ENCODE results near the gene LYPLA2. TPM values are rescaled to one million over a fixed set of nuclear protein-coding genes. Genes with fewer than 3 reads are reported as not detected.

The LYPLA2 gene
- total and polyA plus RNA-seq, 2 of the 8 experiments (the other 6 are each of a cell fraction or from before 2014, with no cell fraction given) = 138 to 211 TPM

DNA sequence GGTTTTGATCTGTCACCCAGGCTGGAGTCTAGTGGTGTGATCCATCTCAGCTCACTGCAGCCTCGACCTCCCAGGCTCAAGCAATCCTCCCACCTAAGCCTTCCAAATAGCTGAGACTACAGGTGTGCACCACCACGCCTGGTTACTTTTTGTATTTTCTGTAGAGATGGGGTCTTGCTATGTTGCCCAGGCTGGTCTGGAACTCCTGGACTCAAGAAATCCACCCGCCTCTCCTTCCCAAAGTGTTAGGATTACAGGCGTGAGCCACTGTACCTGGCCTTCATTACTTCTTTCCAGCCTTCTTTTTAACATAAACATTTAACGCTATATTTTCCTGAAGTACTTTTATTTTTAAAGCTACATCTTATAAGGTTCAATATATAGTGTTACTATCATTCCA is 52.7 kb downstream of the LYPLA2 start:
- no peak overlapping the region for H2BK15ac ChIP-seq (ENCODE audit: low read length)
- ChIA-PET POLR2A (ENCODE audit: partially characterized antibody) (interaction anchor here (0.9 kb wide), 1 partner anchor 38 kb away, joined by 3 read pairs; no protein-coding TSS in a partner anchor), CTCF (ENCODE audit: partially characterized antibody) (interaction anchor here (0.6 to 2.3 kb wide), 3 partner anchors 11 to 74 kb away, joined by 4 to 11 read pairs (median 4); no protein-coding TSS in a partner anchor)
- no peak overlapping the region for H3K18ac ChIP-seq (ENCODE audit: extremely low read depth, low read length)
- H3K27me3 ChIP-seq (replicated peaks in 1 of 4; ENCODE audit: control insufficient read depth in 3 of 4, extremely low read depth in 1 of 4, insufficient read depth in 3 of 4, low read length in 3 of 4) = no peaks in the 10 kb centered on the region; a peak in 2 of 7 replicates
- no peak overlapping the region for H3K27ac ChIP-seq (ENCODE audit: low read depth, low read length)
- H4K8ac ChIP-seq (ENCODE audit: extremely low read depth, insufficient read depth, low read length) = no peak overlapping the region
- H3K4me2 ChIP-seq (ENCODE audit: insufficient read depth in 1 of 2, low read depth in 2 of 2, low read length in 2 of 2) = no peak overlapping the region
- H2BK12ac ChIP-seq (ENCODE audit: low read depth, low read length) = no peak overlapping the region
- H3K14ac ChIP-seq (ENCODE audit: insufficient read length) = no peak overlapping the region
- H2AFZ ChIP-seq (ENCODE audit: low read length) = no peak overlapping the region
- no peaks in the 10 kb centered on the region for H3K79me2 ChIP-seq (ENCODE audit: control insufficient read depth in 1 of 2, insufficient read depth in 2 of 2, low read length in 2 of 2)
- no peak overlapping the region for H2BK5ac ChIP-seq (ENCODE audit: low read depth, low read length)
- H3K79me1 ChIP-seq (ENCODE audit: low read depth, low read length) = no peaks in the 10 kb centered on the region
- H3K4me1 ChIP-seq (replicated peaks in 1 of 4; ENCODE audit: control insufficient read depth in 3 of 4, insufficient read depth in 4 of 4, low read length in 3 of 4) = no peaks in the 10 kb centered on the region
- peaks cover 0 to 2% (median 0%) of the 10 kb centered on the region in 4 experiments; a peak in 2 of 8 replicates for H3K36me3 ChIP-seq (ENCODE audit: control insufficient read depth in 2 of 4, insufficient read depth in 4 of 4, low read length in 3 of 4)
- H4K20me1 ChIP-seq (replicated peaks in 1 of 2; ENCODE audit: control insufficient read depth in 1 of 2, insufficient read depth in 2 of 2, low read length in 2 of 2) = no peaks in the 10 kb centered on the region
- DNase-seq (ENCODE audit: low read depth in 1 of 2, low spot score in 2 of 2) (no peak), FAIRE-seq (no peak)
- H2AK5ac ChIP-seq (ENCODE audit: low read depth, low read length) = no peak overlapping the region
- no peak overlapping the region for H2BK20ac ChIP-seq (ENCODE audit: low read length)
- H3K23me2 ChIP-seq (ENCODE audit: low read depth, low read length) = no peaks in the 10 kb centered on the region
- no peak overlapping the region for H3K4me3 ChIP-seq (ENCODE audit: extremely low read depth in 1 of 4, insufficient read depth in 2 of 4, low read depth in 3 of 4, low read length in 4 of 4)
- H3K9ac ChIP-seq (replicated peaks in 1 of 4; ENCODE audit: extremely low read depth in 1 of 4, low read depth in 3 of 4, low read length in 3 of 4) = no peak overlapping the region
- H2BK120ac ChIP-seq (replicated peaks; ENCODE audit: low read depth, low read length) = no peak overlapping the region
- no peak overlapping the region for H3K56ac ChIP-seq (replicated peaks; ENCODE audit: insufficient read length, low read depth, low read length)
- 93% methylated on average over 5 of the region's 5 CpGs; no CpG with 5 or more reads in 1 of the 2 experiments for WGBS, 2 experiments (ENCODE audit: extremely low coverage in 1 of 2, insufficient coverage in 1 of 2, insufficient read length in 1 of 2, insufficient replicate concordance in 2 of 2, low coverage in 1 of 2, low lambda C conversion rate in 2 of 2, missing lambda C conversion rate in 1 of 2)
- no peak overlapping the region for H3K4ac ChIP-seq (replicated peaks; ENCODE audit: insufficient read length, low read depth, low read length)
- no peak overlapping the region for H4K91ac ChIP-seq (replicated peaks; ENCODE audit: insufficient read length, low read length)
- no peaks in the 10 kb centered on the region for H3K9me3 ChIP-seq (ENCODE audit: insufficient read depth in 2 of 2, low read depth in 1 of 2, low read length in 1 of 2)
- no peak overlapping the region for H3K23ac ChIP-seq (ENCODE audit: insufficient read length)
- no peak overlapping the region for H4K5ac ChIP-seq (ENCODE audit: insufficient read length, low read depth, low read length)
- TF ChIP-seq, protein P1, sequence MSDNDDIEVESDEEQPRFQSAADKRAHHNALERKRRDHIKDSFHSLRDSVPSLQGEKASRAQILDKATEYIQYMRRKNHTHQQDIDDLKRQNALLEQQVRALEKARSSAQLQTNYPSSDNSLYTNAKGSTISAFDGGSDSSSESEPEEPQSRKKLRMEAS (IDR thresholded peaks at IDR 0.05) = no peak
- TF ChIP-seq RAD21 (IDR thresholded peaks at IDR 0.05 in 1 of 2, conservative IDR thresholded peaks at IDR 0.05 in 1 of 2; ENCODE audit: low read depth in 2 of 2, low read length in 2 of 2) = no peak
- no peak for TF ChIP-seq HDAC2 (IDR thresholded peaks at IDR 0.05; ENCODE audit: borderline replicate concordance in 1 of 2, low read depth in 2 of 2, low read length in 2 of 2)
- TF ChIP-seq CBX5 (IDR thresholded peaks at IDR 0.05; ENCODE audit: low read depth, low read length) = no peak
- TF ChIP-seq ASH2L (IDR thresholded peaks at IDR 0.05; ENCODE audit: low read length) = no peak
- no peak for TF ChIP-seq TAF1 (IDR thresholded peaks at IDR 0.05; ENCODE audit: low read depth, low read length)
- no peak for TF ChIP-seq YY1 (IDR thresholded peaks at IDR 0.05; ENCODE audit: low read depth, low read length)
- TF ChIP-seq RXRA (IDR thresholded peaks at IDR 0.05; ENCODE audit: insufficient read depth, low read depth, low read length) = no peak
- TF ChIP-seq JUN (IDR thresholded peaks at IDR 0.05; ENCODE audit: low read depth, low read length) = no peak
- no peak for TF ChIP-seq EP300 (IDR thresholded peaks at IDR 0.05; ENCODE audit: borderline replicate concordance in 1 of 2, low read depth in 2 of 2, low read length in 2 of 2)
- TF ChIP-seq POLR2A (IDR thresholded peaks at IDR 0.05; ENCODE audit: control extremely low read depth in 1 of 2, low read depth in 2 of 2, low read length in 2 of 2) = no peak
- no peak for TF ChIP-seq GABPA (IDR thresholded peaks at IDR 0.05; ENCODE audit: borderline replicate concordance, insufficient read depth, low read length)
- TF ChIP-seq PHF8 (conservative IDR thresholded peaks at IDR 0.05; ENCODE audit: low read depth, low read length) = no peak

Measured in H1 (cell line).